GM23248 (cell line): ENCODE results near the gene RASA3.

Experiments
- EZH2 ChIP-seq: fragments of 200-600 bp; sonication (generic); IDR thresholded peaks from 2 replicates; pipeline ENCODE4 v1.6.1; 2018; ENCODE audit warnings: antibody characterized with exemption, mild to moderate bottlenecking; ENCODE audit not compliant: insufficient read depth, poor library complexity, severe bottlenecking
- EZH2phosphoT487 ChIP-seq: fragments of 200-600 bp; sonication (generic); IDR thresholded peaks from 2 replicates; pipeline ENCODE4 v1.6.1; 2018; ENCODE audit warnings: antibody characterized with exemption, moderate library complexity, mild to moderate bottlenecking, low read depth; ENCODE audit not compliant: insufficient read depth

DNA sequence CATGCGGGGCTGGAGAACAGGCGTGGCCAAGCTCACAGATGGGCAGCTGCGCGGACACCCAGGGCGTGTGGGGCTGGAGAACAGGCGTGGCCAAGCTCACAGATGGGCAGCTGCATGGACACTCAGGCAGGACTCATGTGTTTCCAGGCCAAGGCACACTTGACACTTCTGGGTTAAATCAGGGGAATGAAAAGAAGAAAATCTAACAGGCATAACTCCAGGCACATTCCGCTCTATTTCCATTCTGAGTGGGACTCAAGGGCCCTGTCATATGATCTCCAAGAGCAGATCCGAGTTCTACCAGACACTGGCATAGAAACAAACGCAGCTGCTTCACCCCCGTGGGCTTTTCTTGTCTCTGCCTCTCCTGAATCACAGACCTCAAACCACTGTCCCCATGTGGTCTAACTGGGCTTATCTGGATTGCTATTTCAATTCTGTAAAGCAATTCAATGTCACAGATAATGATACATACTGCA, 141.2 kb downstream of the RASA3 start:
- TF ChIP-seq EZH2 (no peak), EZH2phosphoT487 (no peak)
